ENCODE results near the gene TCTN1. TPM values are rescaled to one million over a fixed set of nuclear protein-coding genes. Genes with fewer than 3 reads are reported as not detected.
A peak's percentile ranks its signal among the peaks of the same experiment; 100 is the strongest.

TCTN1 gene
- total and polyA plus RNA-seq, 2 of the 13 experiments (the other 11 are each of a cell fraction or from before 2014, with no cell fraction given), result 13.6 to 16.0 TPM

- TF ChIP-seq USF2 (IDR thresholded peaks at IDR 0.05; ENCODE audit: low read depth, low read length) (no peak), USF2 (CRISPR knock-in tag; IDR thresholded peaks at IDR 0.05; ENCODE audit: borderline replicate concordance) (no peak), PATZ1 (CRISPR knock-in tag; IDR thresholded peaks at IDR 0.05) (peak; percentile 46; the same call in 1 of the 2 replicates), HNF4G (IDR thresholded peaks at IDR 0.05; ENCODE audit: borderline replicate concordance, low read depth, low read length) (peak; percentile 82), HNF4G (CRISPR knock-in tag; IDR thresholded peaks at IDR 0.05; ENCODE audit: borderline replicate concordance, low read depth) (peak; percentile 78; the same call in 1 of the 2 replicates), ZNF44 (CRISPR knock-in tag; IDR thresholded peaks at IDR 0.05) (no peak), NFAT5 (CRISPR knock-in tag; IDR thresholded peaks at IDR 0.05) (no peak), SAFB2 (CRISPR knock-in tag; IDR thresholded peaks at IDR 0.05; ENCODE audit: borderline replicate concordance, low read depth) (no peak), ZNF251 (CRISPR knock-in tag; IDR thresholded peaks at IDR 0.05) (no peak), ZNF30 (CRISPR knock-in tag; IDR thresholded peaks at IDR 0.05) (no peak), ARNT2 (CRISPR knock-in tag; IDR thresholded peaks at IDR 0.05; ENCODE audit: low read depth) (no peak), MTF2 (CRISPR knock-in tag; IDR thresholded peaks at IDR 0.05; ENCODE audit: borderline replicate concordance) (no peak), ZNF607 (CRISPR knock-in tag; IDR thresholded peaks at IDR 0.05; ENCODE audit: borderline replicate concordance) (no peak), ATM (IDR thresholded peaks at IDR 0.05; ENCODE audit: borderline replicate concordance) (no peak), BORCS8-MEF2B (CRISPR knock-in tag; IDR thresholded peaks at IDR 0.05) (no peak), ZBTB20 (CRISPR knock-in tag; IDR thresholded peaks at IDR 0.05; ENCODE audit: borderline replicate concordance, low read depth) (no peak), SMAD1 (CRISPR knock-in tag; IDR thresholded peaks at IDR 0.05; ENCODE audit: borderline replicate concordance, low read depth) (no peak), HNRNPLL (IDR thresholded peaks at IDR 0.05; ENCODE audit: low read depth, low read length, poor library complexity, severe bottlenecking) (no peak), AHR (CRISPR knock-in tag; IDR thresholded peaks at IDR 0.05) (no peak)
Observed at GRCh38 chr12:110591451-110592051, 22.4 kb upstream of the TCTN1 start (continued).
